Thyroid gland (tissue), 4 donors: ENCODE measurements around the gene KRT34. TPM values are rescaled to one million over a fixed set of nuclear protein-coding genes. Genes with fewer than 3 reads are reported as not detected.

ENCODE experiments used
- DNase-seq, 2 donors: peaks; one replicate each; pipeline ENCODE4 v3.0.0-alpha.2; 2019
- H3K27ac ChIP-seq, 3 donors: fragments of 200-600 bp; sonication (generic); 1 replicate in 2 of 3; 2 replicates in 1 of 3; pipeline ENCODE4 v1.5.1; 2016 to 2019; ENCODE audit warnings: mild to moderate bottlenecking in 1 of 3, moderate library complexity in 1 of 3
- H3K27me3 ChIP-seq: fragments of 200-600 bp; sonication (generic); one replicate; pipeline ENCODE4 v1.5.1; 2019
- H3K36me3 ChIP-seq, 2 donors: fragments of 200-600 bp; sonication (generic); one replicate each; pipeline ENCODE4 v1.5.1; 2016 to 2019
- H3K4me1 ChIP-seq, 2 donors: fragments of 200-600 bp; sonication (generic); one replicate each; pipeline ENCODE4 v1.5.1; 2017 to 2019
- H3K4me3 ChIP-seq, 3 donors: fragments of 200-600 bp; sonication (generic); replicated peaks in 1 of 3; 1 replicate in 2 of 3; 2 replicates in 1 of 3; pipeline ENCODE4 v1.5.1; 2016; ENCODE audit warnings: mild to moderate bottlenecking in 1 of 3
- H3K9me3 ChIP-seq: fragments of 200-600 bp; sonication (generic); one replicate; pipeline ENCODE4 v1.5.1; 2017
- POLR2A ChIP-seq, 2 donors: fragments of 450-650 bp; IDR thresholded peaks; one replicate each; pipeline ENCODE4 v1.6.1; 2017; ENCODE audit warnings: antibody characterized with exemption in 2 of 2, mild to moderate bottlenecking in 2 of 2, moderate library complexity in 1 of 2
- WGBS, 2 donors: methylation state at CpG; one replicate each; pipeline ENCODE4 v1.1.5; 2017; 5-methylcytosine and 5-hydroxymethylcytosine counted together
- intact Hi-C: fragments of 100-400 bp; cut with DNase I; formaldehyde crosslinking; loops from one replicate; pipeline ENCODE4 v1.15.1; 2023
- total RNA-seq, 4 donors: library from RNA; depleted of rRNA; stranded (reverse); fragments of >200 nt; gene quantifications; one replicate each; pipeline ENCODE4 v1.2.3, GENCODE V29; 2016
- TF ChIP-seq, protein P1 (sequence below), 6 experiments: fragments of 200-600 bp in 3 of 6; fragments of 450-650 bp in 3 of 6; sonication (generic) in 3 of 6; IDR thresholded peaks; one replicate each; pipeline ENCODE4 v1.5.1; 2016 to 2019; ENCODE audit warnings: antibody characterized with exemption in 6 of 6, mild to moderate bottlenecking in 2 of 6, inconsistent platforms in 1 of 6, moderate library complexity in 1 of 6

The KRT34 gene
- total RNA-seq, 4 donors from 2014 or later: not detected

GRCh38 chr17:41345992-41346391 is 36.1 kb downstream of the KRT34 start:
- DNase-seq: no peak
- intact Hi-C loops: no loop called here
- Histone ChIP-seq H3K27me3 (no peaks in the 10 kb centered on the region), H3K9me3 (no peaks in the 10 kb centered on the region), H3K4me1 (no peaks in the 10 kb centered on the region), H3K4me3 (no peak overlapping the region), H3K36me3 (no peaks in the 10 kb centered on the region), H3K27ac (no peak overlapping the region)
- TF ChIP-seq, protein P1, sequence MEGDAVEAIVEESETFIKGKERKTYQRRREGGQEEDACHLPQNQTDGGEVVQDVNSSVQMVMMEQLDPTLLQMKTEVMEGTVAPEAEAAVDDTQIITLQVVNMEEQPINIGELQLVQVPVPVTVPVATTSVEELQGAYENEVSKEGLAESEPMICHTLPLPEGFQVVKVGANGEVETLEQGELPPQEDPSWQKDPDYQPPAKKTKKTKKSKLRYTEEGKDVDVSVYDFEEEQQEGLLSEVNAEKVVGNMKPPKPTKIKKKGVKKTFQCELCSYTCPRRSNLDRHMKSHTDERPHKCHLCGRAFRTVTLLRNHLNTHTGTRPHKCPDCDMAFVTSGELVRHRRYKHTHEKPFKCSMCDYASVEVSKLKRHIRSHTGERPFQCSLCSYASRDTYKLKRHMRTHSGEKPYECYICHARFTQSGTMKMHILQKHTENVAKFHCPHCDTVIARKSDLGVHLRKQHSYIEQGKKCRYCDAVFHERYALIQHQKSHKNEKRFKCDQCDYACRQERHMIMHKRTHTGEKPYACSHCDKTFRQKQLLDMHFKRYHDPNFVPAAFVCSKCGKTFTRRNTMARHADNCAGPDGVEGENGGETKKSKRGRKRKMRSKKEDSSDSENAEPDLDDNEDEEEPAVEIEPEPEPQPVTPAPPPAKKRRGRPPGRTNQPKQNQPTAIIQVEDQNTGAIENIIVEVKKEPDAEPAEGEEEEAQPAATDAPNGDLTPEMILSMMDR (IDR thresholded peaks at IDR 0.05): no peak
- 96 to 99% methylated on average over 3 of the region's 3 CpGs for WGBS, 2 donors

DNA sequence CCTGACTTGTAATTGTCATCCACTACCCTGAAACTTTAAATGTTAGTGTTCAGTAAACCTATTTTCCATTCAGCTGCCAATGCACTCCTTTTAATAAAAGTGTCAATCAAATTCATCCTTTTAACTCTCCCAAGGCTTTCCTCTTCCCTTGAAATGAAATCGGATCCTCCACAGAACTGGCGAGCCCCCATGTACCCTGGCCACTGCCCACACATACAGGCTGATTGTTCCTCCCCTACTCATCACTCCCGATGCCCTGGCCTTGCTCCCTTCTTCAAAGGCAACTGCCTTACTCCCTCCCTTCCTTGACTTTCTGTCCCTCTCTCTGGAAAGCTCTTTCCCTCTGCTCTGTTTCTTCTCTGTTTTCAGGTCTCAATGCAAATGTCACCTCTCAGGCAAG is 39.1 kb downstream of the KRT34 start:
- TF ChIP-seq, protein P1 (IDR thresholded peaks at IDR 0.05): no peak
- TF ChIP-seq POLR2A (IDR thresholded peaks at IDR 0.05): no peak
- 87 to 89% methylated on average over 3 of the region's 3 CpGs for WGBS, 2 donors
- intact Hi-C loops: no loop called here

DNA sequence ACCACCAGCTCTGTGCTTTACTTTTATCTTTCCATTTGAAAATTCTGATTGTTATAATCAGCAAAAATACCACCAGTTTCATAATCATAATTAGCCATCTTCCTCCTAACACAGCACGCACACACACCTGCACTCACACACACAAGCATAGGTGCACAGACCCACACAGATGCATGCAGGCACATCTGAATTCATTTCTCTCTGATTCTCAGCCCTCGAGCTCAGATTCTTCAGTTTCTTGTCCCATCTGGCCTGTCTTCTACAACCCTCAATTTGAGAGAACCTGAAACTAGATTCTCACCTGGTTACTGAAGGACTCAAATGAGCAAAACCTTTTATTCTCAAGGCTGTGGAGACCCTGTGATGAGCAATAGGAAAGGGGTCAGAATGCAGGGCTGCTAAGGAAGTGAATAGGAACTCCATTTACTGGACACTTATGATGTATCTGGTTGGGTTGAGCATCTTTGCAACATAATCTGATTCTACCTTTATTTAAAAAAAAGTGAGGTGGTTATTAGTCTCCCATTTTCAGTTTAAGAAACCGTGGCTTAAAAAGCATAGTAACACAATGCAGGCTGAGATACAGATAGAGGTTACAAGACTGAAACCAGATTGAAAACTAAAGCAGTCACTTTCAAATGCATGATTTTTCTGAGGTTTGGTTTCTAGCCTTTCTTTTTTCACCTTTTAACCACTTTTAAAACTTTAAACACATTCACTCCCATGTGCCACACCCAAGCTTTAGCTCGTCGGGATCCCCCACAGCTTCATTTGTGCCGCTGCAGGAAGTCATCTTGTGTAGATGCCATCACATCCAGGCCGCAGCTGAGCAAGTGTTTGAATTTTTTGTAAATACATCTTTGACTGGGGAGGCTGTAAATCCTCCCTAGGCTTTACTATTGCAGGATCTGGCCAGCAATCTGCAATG is 40.9 kb downstream of the KRT34 start:
- H3K27ac ChIP-seq: no peak overlapping the region
- no peaks in the 10 kb centered on the region for H3K9me3 ChIP-seq
- H3K4me3 ChIP-seq: no peak overlapping the region
- H3K27me3 ChIP-seq: no peaks in the 10 kb centered on the region
- WGBS, 2 donors: 84 to 93% methylated on average over 7 of the region's 7 CpGs
- no peak for TF ChIP-seq POLR2A (IDR thresholded peaks at IDR 0.05)
- TF ChIP-seq, protein P1 (IDR thresholded peaks at IDR 0.05): no peak
- no peaks in the 10 kb centered on the region for H3K4me1 ChIP-seq
- no peak for DNase-seq
- H3K36me3 ChIP-seq: no peaks in the 10 kb centered on the region
- intact Hi-C loops: no loop called here

More for the DNA sequence above, 39.1 kb downstream of the KRT34 start:
- H3K27me3 ChIP-seq: no peaks in the 10 kb centered on the region
- H3K9me3 ChIP-seq: no peaks in the 10 kb centered on the region
- no peak overlapping the region for H3K27ac ChIP-seq
- no peaks in the 10 kb centered on the region for H3K36me3 ChIP-seq
- H3K4me1 ChIP-seq: no peaks in the 10 kb centered on the region
- no peak for DNase-seq
- no peak overlapping the region for H3K4me3 ChIP-seq

DNA sequence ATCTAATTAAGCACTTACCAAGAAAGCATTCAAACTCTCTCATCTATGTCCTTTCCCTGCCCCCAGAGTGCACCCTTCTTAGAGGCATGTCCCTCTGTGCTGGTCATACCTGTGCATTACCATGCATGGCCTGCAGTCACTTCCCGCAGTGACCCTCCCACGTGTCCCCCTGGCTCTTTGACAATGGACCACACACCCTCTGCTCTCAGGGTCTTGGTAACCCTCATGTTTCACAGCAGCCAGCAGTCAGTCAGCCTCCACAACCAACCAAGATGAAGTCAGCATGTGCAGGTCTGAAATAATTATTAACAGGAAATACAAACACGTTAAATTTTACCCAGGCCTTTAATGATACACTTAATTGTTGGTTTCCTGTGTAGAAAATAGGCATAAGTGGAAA is 41.6 kb downstream of the KRT34 start:
- Histone ChIP-seq H3K9me3 (no peaks in the 10 kb centered on the region), H3K4me3 (no peak overlapping the region), H3K27me3 (no peaks in the 10 kb centered on the region), H3K36me3 (no peaks in the 10 kb centered on the region), H3K4me1 (no peaks in the 10 kb centered on the region), H3K27ac (no peak overlapping the region)
- no peak for DNase-seq
- TF ChIP-seq, protein P1 (IDR thresholded peaks at IDR 0.05): no peak
- no peak for TF ChIP-seq POLR2A (IDR thresholded peaks at IDR 0.05)
- 45 to 60% methylated on average over 3 of the region's 3 CpGs for WGBS, 2 donors
- intact Hi-C loops: no loop called here

DNA sequence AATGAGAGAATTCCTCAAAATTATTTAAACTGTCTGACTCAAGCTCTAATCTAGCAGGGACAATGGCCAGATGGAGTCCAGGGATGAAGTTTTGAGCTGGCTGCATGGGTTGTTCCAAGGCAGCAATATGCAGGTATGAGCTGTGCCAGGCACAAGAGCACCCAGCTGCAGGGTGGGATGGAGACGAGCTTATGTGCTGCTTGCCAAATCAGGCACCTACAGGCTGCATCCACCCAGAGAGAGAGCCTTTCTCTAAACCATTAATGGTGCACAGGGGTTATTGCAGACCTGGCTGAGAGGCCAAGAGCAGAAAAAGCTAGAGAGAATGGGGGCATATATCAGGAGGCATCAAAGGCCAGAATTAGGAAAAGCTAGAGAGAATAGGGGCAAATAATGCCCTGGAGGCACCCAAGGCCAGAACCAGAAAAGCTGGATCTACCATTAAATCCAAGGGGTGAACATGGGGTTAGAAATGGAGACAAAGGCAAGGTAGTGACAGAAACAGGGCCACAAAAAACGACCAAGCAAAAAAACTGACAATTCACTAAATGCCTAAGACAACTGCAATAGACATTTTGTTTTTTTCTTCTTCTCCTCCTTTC is 42.4 kb downstream of the KRT34 start:
- TF ChIP-seq, protein P1 (IDR thresholded peaks at IDR 0.05): no peak
- TF ChIP-seq POLR2A (IDR thresholded peaks at IDR 0.05): no peak
- intact Hi-C loops: no loop called here
- WGBS, 2 donors: 51 to 55% methylated on average over 2 of the region's 2 CpGs
- no peak for DNase-seq
- Histone ChIP-seq H3K27ac (no peak overlapping the region), H3K4me1 (no peaks in the 10 kb centered on the region), H3K27me3 (no peaks in the 10 kb centered on the region), H3K4me3 (no peak overlapping the region), H3K9me3 (no peaks in the 10 kb centered on the region), H3K36me3 (no peaks in the 10 kb centered on the region)
